HepG2 (cell line): Measurements from ENCODE around the gene PGS1. TPM values are rescaled to one million over a fixed set of nuclear protein-coding genes. Genes with fewer than 3 reads are reported as not detected.

Experiments
- ATAC-seq: fragments of 200-7000 bp; cut with Tn5 transposase; 3 replicates; pipeline ENCODE4 v1.9.1; 2020; ENCODE audit warnings: mild to moderate bottlenecking, moderate library complexity
- BruUV-seq: library from RNA; stranded (reverse); fragments of 400-500 nt; replicated peaks from 2 replicates; lab custom pipeline; 2021; lab: Mats Ljungman, UMichigan
- CTCF ChIA-PET: fragments of 300-600 bp; formaldehyde crosslinking; extraction: SDS; loops from one replicate; lab custom pipeline; 2021; ENCODE audit warnings: low total read pairs, inconsistent platforms, low intra/inter-chr PET ratio; lab: Yijun Ruan, JAX
- POLR2A ChIA-PET: fragments of 350-600 bp; sonication (Branson Sonifier 250); formaldehyde crosslinking; loops from one replicate; lab custom pipeline; 2020; ENCODE audit warnings: antibody characterized with exemption, inconsistent platforms; lab: Yijun Ruan, JAX
- DNase-seq: peaks from one replicate; pipeline ENCODE4 v3.0.0-alpha.2; 2015; ENCODE audit warnings: low spot score
- FAIRE-seq: peaks from 3 replicates; lab custom pipeline; 2011; peaks lifted over from hg19 to GRCh38; lab: Jason Lieb, UNC
- H2AFZ ChIP-seq: one replicate; pipeline ENCODE4 v1.6.1; 2011; ENCODE audit warnings: low read length, inconsistent platforms
- H3K27ac ChIP-seq: fragments of 300-600 bp; 3 replicates; pipeline ENCODE4 v1.8.0; 2011; ENCODE audit warnings: mixed run types, mild to moderate bottlenecking, mixed read lengths, low read length, inconsistent platforms; ENCODE audit not compliant: insufficient read depth; ENCODE audit errors: extremely low read length
- H3K27me3 ChIP-seq, 2 experiments: fragments of 200-600 bp in 1 of 2; 2 replicates in 1 of 2; 3 replicates in 1 of 2; pipeline versions ENCODE4 v1.6.0 to v1.8.0; 2011; ENCODE audit warnings: low read length in 2 of 2, mild to moderate bottlenecking in 2 of 2, moderate library complexity in 2 of 2, inconsistent platforms in 1 of 2; ENCODE audit not compliant: insufficient read depth in 2 of 2, control insufficient read depth in 1 of 2
- H3K36me3 ChIP-seq, 2 experiments: fragments of 200-600 bp in 1 of 2; replicated peaks in 1 of 2; 2 replicates in 1 of 2; 3 replicates in 1 of 2; pipeline versions ENCODE4 v1.5.1 to v1.8.0; 2011; ENCODE audit warnings: low read length in 2 of 2, inconsistent platforms in 1 of 2; ENCODE audit not compliant: insufficient read depth in 2 of 2, control insufficient read depth in 1 of 2
- H3K4me1 ChIP-seq: 2 replicates; pipeline ENCODE4 v1.5.1; 2012; ENCODE audit warnings: low read length, inconsistent platforms; ENCODE audit not compliant: insufficient read depth
- H3K4me2 ChIP-seq: 2 replicates; pipeline ENCODE4 v1.6.0; 2011; ENCODE audit warnings: low read depth, low read length, inconsistent platforms
- H3K4me3 ChIP-seq, 3 experiments: fragments of 200-600 bp in 1 of 3; sonication (generic), shearing (Covaris generic) in 1 of 3; replicated peaks in 1 of 3; 2 replicates each; pipeline ENCODE4 v1.5.1; 2011 to 2016; ENCODE audit warnings: low read length in 3 of 3, inconsistent platforms in 2 of 3, low read depth in 2 of 3, mild to moderate bottlenecking in 2 of 3, control low read depth in 1 of 3, mixed read lengths in 1 of 3; ENCODE audit not compliant: insufficient read depth in 1 of 3
- H3K79me2 ChIP-seq: one replicate; pipeline ENCODE4 v1.6.1; 2011; ENCODE audit warnings: low read length, inconsistent platforms; ENCODE audit not compliant: insufficient read depth
- H3K9ac ChIP-seq: 2 replicates; pipeline ENCODE4 v1.6.0; 2011; ENCODE audit warnings: mild to moderate bottlenecking, low read depth, low read length, inconsistent platforms; ENCODE audit not compliant: insufficient read depth
- H3K9me3 ChIP-seq: 2 replicates; pipeline ENCODE4 v1.5.1; 2012; ENCODE audit warnings: mild to moderate bottlenecking, low read length
- H4K20me1 ChIP-seq: 2 replicates; pipeline ENCODE4 v1.6.0; 2011; ENCODE audit warnings: inconsistent platforms, mild to moderate bottlenecking, low read length, moderate library complexity; ENCODE audit not compliant: insufficient read depth
- CBX5 ChIP-seq: sonication (generic); formaldehyde crosslinking; IDR thresholded peaks from 2 replicates; pipeline ENCODE4 v1.4.0; 2020; ENCODE audit warnings: missing genetic modification reagents, borderline replicate concordance
- CC2D1A ChIP-seq: sonication (generic); formaldehyde crosslinking; IDR thresholded peaks from 2 replicates; pipeline ENCODE4 v1.8.1; 2023; ENCODE audit warnings: mild to moderate bottlenecking, missing genetic modification reagents
- KDM2A ChIP-seq: sonication (generic); formaldehyde crosslinking; IDR thresholded peaks from 2 replicates; pipeline ENCODE4 v1.4.0; 2020; ENCODE audit warnings: low read depth, missing genetic modification reagents, borderline replicate concordance
- KDM4B ChIP-seq: sonication (generic); formaldehyde crosslinking; IDR thresholded peaks from 2 replicates; pipeline ENCODE4 v1.4.0; 2020; ENCODE audit warnings: missing genetic modification reagents
- SETDB1 ChIP-seq: sonication (generic); formaldehyde crosslinking; IDR thresholded peaks from 2 replicates; pipeline ENCODE4 v1.5.1; 2020; ENCODE audit warnings: missing genetic modification reagents, mild to moderate bottlenecking, borderline replicate concordance
- SNAI1 ChIP-seq: sonication (generic); formaldehyde crosslinking; IDR thresholded peaks from 2 replicates; pipeline ENCODE4 v1.5.0; 2020; ENCODE audit warnings: mild to moderate bottlenecking, missing genetic modification reagents, borderline replicate concordance
- SOX6 ChIP-seq, 2 experiments: fragments of 450-650 bp in 1 of 2; sonication (generic) in 1 of 2; formaldehyde crosslinking in 1 of 2; IDR thresholded peaks; 2 replicates each; pipeline versions ENCODE4 v1.4.0 to v1.6.1; 2017 to 2020; ENCODE audit warnings: antibody characterized with exemption in 1 of 2, mild to moderate bottlenecking in 1 of 2, missing genetic modification reagents in 1 of 2
- SSRP1 ChIP-seq: IDR thresholded peaks from 2 replicates; pipeline ENCODE4 v1.6.1; 2016; ENCODE audit warnings: control low read depth
- ZNF431 ChIP-seq: sonication (generic); formaldehyde crosslinking; IDR thresholded peaks from 2 replicates; pipeline ENCODE4 v1.9.0; 2022; ENCODE audit warnings: missing genetic modification reagents, low read depth, mild to moderate bottlenecking, borderline replicate concordance
- ZNF546 ChIP-seq: sonication (generic); formaldehyde crosslinking; conservative IDR thresholded peaks from 2 replicates; pipeline ENCODE4 v1.8.1; 2023; ENCODE audit warnings: mild to moderate bottlenecking, missing genetic modification reagents
- WGBS: methylation state at CpG from one replicate; pipeline ENCODE4 v1.1.6; 2017; ENCODE audit warnings: low lambda C conversion rate; 5-methylcytosine and 5-hydroxymethylcytosine counted together
- in situ Hi-C: cut with HindIII; loops from 2 replicates; pipeline ENCODE4 v1.10.0; 2017; ENCODE audit warnings: low pct_unique_long_range_greater_than_20kb; ENCODE audit not compliant: extremely low pct_ligation_motif_present
- intact Hi-C: fragments of 100-400 bp; cut with micrococcal nuclease; formaldehyde crosslinking; loops from one replicate; pipeline ENCODE4 v1.10.0; 2022; ENCODE audit not compliant: unreplicated experiment
- polyA plus RNA-seq, 8 experiments: library from polyadenylated mRNA; depleted of rRNA in 3 of 8; stranded (reverse) in 7 of 8; unstranded in 1 of 8; fragments of >200 nt; fragmentation: Illumina TruSeq in 4 of 8; extraction: Trizol in 4 of 8; gene quantifications; 2 replicates each; pipeline versions ENCODE4 v1.2.1 to v1.2.3, GENCODE V29; 2011 to 2016; ENCODE audit warnings: low read depth in 4 of 8, missing spikeins in 1 of 8, mixed read lengths in 1 of 8; ENCODE audit not compliant: insufficient read depth in 1 of 8
- total RNA-seq, 5 experiments: library from RNA; depleted of rRNA; stranded (reverse); fragments of >200 nt; fragmentation: Illumina TruSeq; extraction: Trizol; gene quantifications; 2 replicates each; pipeline ENCODE4 v1.2.3, GENCODE V29; 2016; ENCODE audit warnings: low read depth in 1 of 5
- TF ChIP-seq, protein P1 (sequence below): sonication (generic); formaldehyde crosslinking; IDR thresholded peaks from 2 replicates; pipeline ENCODE4 v1.8.1; 2022; ENCODE audit warnings: low read depth, mild to moderate bottlenecking, missing genetic modification reagents
- TF ChIP-seq, protein P2 (sequence below): sonication (generic); formaldehyde crosslinking; IDR thresholded peaks from 2 replicates; pipeline ENCODE4 v1.4.0; 2020; ENCODE audit warnings: missing genetic modification reagents, mild to moderate bottlenecking, borderline replicate concordance
- TF ChIP-seq, protein P3 (sequence below): sonication (generic); formaldehyde crosslinking; IDR thresholded peaks from 2 replicates; pipeline ENCODE4 v1.4.0; 2020; ENCODE audit warnings: missing genetic modification reagents
- TF ChIP-seq, protein P4 (sequence below): sonication (generic); formaldehyde crosslinking; IDR thresholded peaks from 2 replicates; pipeline ENCODE4 v1.4.0; 2020; ENCODE audit warnings: missing genetic modification reagents, borderline replicate concordance

The PGS1 gene
- total and polyA plus RNA-seq, 2 of the 13 experiments (the other 11 are each of a cell fraction or from before 2014, with no cell fraction given) = 25.9 to 31.5 TPM

DNA sequence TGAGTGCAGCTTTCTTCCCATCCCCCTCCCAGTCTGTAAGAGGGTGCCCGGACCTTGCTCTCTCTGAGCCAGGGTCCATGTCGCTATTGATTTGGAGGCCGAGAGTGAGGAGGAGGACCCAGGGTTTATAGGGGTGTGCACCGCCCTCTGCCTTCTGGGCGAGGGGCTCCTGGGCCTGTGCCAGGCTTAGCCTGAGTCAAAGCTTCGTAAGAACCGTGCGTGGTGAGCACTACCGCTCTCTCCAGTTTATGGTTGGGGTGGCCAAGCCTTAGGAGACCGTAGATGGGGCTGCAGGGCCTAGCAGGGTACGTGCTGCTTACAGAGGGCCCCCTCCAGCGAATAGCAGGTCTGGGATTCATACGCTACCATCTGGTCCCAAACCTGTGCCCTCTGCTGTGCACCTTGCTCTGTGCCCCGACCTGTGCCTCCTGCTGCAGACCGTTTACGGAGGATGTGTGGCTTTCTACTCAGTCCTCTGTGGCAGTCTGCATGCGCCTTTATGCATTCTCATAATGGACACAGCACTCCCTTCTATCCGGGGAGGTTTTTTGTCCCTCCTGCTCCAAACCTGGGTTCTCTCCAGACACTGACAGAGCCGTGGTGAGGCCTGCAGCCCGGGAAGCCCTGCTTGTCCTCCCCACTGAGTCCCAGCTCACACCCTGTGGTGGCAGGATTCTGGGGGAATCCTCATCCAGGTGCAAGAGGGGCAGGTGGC, 54.7 kb downstream of the PGS1 start:
- ChIA-PET CTCF (no interaction called here), POLR2A (interaction anchor here (0.7 to 2.5 kb wide), 3 partner anchors 9 to 72 kb away, joined by 3 to 12 read pairs (median 4); no protein-coding TSS in a partner anchor)
- Histone ChIP-seq H4K20me1 (no peaks in the 10 kb centered on the region), H3K9me3 (no peaks in the 10 kb centered on the region), H3K4me2 (peak overlapping the region; percentile 77), H3K4me3 (peak overlapping the region in 1 of 3 experiments; percentile 39; a peak in 2 of 6 replicates), H3K36me3 (peaks cover 0 to 2% of the 10 kb centered on the region in 2 experiments; a peak in 2 of 5 replicates), H2AFZ (no peak overlapping the region), H3K27me3 (peaks cover 0 to 8% of the 10 kb centered on the region in 2 experiments; a peak in 3 of 5 replicates), H3K79me2 (no peaks in the 10 kb centered on the region), H3K4me1 (peaks cover 32% of the 10 kb centered on the region), H3K9ac (no peak overlapping the region; the same call in 1 of the 2 replicates), H3K27ac (peak overlapping the region; percentile 26)
- 28% methylated on average over 14 of the region's 20 CpGs for WGBS
- intact Hi-C loops (no loop called here), in situ Hi-C loops (no loop called here)
- FAIRE-seq = peak; percentile 71
- peak; percentile 62 for DNase-seq
- peak; percentile 59 for ATAC-seq
- no TSS peak for BruUV-seq
- TF ChIP-seq ZNF546 (CRISPR knock-in tag) (no peak; the same call in 1 of the 2 replicates), CBX5 (peak; percentile 27; the same call in 1 of the 2 replicates), SSRP1 (no peak), CC2D1A (CRISPR knock-in tag) (no peak), KDM4B (CRISPR knock-in tag) (no peak), SNAI1 (no peak), SOX6 (IDR thresholded peaks at IDR 0.05) (no peak), SOX6 (CRISPR knock-in tag; IDR thresholded peaks at IDR 0.05) (peak; percentile 76), KDM2A (CRISPR knock-in tag) (peak; percentile 83; the same call in 1 of the 2 replicates), SETDB1 (CRISPR knock-in tag) (no peak), ZNF431 (no peak)
- TF ChIP-seq, protein P1, sequence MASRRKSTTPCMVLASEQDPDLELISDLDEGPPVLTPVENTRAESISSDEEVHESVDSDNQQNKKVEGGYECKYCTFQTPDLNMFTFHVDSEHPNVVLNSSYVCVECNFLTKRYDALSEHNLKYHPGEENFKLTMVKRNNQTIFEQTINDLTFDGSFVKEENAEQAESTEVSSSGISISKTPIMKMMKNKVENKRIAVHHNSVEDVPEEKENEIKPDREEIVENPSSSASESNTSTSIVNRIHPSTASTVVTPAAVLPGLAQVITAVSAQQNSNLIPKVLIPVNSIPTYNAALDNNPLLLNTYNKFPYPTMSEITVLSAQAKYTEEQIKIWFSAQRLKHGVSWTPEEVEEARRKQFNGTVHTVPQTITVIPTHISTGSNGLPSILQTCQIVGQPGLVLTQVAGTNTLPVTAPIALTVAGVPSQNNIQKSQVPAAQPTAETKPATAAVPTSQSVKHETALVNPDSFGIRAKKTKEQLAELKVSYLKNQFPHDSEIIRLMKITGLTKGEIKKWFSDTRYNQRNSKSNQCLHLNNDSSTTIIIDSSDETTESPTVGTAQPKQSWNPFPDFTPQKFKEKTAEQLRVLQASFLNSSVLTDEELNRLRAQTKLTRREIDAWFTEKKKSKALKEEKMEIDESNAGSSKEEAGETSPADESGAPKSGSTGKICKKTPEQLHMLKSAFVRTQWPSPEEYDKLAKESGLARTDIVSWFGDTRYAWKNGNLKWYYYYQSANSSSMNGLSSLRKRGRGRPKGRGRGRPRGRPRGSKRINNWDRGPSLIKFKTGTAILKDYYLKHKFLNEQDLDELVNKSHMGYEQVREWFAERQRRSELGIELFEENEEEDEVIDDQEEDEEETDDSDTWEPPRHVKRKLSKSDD (CRISPR knock-in tag) = no peak
- TF ChIP-seq, protein P2, sequence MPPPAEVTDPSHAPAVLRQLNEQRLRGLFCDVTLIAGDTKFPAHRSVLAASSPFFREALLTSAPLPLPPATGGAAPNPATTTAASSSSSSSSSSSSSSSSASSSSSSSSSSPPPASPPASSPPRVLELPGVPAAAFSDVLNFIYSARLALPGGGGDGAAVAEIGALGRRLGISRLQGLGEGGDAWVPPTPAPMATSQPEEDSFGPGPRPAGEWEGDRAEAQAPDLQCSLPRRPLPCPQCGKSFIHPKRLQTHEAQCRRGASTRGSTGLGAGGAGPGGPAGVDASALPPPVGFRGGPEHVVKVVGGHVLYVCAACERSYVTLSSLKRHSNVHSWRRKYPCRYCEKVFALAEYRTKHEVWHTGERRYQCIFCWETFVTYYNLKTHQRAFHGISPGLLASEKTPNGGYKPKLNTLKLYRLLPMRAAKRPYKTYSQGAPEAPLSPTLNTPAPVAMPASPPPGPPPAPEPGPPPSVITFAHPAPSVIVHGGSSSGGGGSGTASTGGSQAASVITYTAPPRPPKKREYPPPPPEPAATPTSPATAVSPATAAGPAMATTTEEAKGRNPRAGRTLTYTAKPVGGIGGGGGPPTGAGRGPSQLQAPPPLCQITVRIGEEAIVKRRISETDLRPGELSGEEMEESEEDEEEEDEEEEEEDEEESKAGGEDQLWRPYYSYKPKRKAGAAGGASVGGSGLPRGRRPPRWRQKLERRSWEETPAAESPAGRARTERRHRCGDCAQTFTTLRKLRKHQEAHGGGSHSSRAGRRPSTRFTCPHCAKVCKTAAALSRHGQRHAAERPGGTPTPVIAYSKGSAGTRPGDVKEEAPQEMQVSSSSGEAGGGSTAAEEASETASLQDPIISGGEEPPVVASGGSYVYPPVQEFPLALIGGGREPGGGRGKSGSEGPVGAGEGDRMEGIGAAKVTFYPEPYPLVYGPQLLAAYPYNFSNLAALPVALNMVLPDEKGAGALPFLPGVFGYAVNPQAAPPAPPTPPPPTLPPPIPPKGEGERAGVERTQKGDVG = 0 out of 2 replicates have a peak, but pooled peaks have one; percentile 51
- TF ChIP-seq, protein P3, sequence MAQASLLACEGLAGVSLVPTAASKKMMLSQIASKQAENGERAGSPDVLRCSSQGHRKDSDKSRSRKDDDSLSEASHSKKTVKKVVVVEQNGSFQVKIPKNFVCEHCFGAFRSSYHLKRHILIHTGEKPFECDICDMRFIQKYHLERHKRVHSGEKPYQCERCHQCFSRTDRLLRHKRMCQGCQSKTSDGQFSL (CRISPR knock-in tag) = peak; percentile 61; the same call in 1 of the 2 replicates
- TF ChIP-seq, protein P4, sequence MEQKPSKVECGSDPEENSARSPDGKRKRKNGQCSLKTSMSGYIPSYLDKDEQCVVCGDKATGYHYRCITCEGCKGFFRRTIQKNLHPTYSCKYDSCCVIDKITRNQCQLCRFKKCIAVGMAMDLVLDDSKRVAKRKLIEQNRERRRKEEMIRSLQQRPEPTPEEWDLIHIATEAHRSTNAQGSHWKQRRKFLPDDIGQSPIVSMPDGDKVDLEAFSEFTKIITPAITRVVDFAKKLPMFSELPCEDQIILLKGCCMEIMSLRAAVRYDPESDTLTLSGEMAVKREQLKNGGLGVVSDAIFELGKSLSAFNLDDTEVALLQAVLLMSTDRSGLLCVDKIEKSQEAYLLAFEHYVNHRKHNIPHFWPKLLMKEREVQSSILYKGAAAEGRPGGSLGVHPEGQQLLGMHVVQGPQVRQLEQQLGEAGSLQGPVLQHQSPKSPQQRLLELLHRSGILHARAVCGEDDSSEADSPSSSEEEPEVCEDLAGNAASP (CRISPR knock-in tag) = no peak
